Activated T-cell treated with anti-CD3 and anti-CD28 coated beads for 1 hour (primary cell): ENCODE results near the gene ARAP2.

ENCODE experiments used
- DNase-seq: peaks from one replicate; pipeline ENCODE4 v3.0.0-alpha.2; 2020; ENCODE audit warnings: low read depth

The ARAP2 gene

DNA sequence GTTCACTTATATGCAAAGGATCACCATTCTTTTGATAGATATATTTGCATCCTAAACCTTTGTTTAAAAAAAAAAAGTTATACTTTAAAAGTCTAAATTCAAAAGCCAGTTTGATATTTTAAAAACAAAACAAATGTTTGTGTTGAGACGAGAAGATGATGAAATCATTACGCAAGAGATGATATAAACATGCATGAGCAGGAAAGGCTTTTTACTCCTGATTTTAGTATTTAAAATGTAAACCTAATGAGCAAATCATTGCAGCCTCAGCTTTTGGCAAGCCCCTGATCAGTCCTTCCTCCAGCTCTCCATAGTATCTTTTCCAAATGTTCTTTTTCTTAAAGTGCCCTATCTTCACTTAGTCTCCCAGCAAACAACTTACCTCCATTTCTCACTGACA, 115.6 kb downstream of the ARAP2 start:
- DNase-seq = no peak

DNA sequence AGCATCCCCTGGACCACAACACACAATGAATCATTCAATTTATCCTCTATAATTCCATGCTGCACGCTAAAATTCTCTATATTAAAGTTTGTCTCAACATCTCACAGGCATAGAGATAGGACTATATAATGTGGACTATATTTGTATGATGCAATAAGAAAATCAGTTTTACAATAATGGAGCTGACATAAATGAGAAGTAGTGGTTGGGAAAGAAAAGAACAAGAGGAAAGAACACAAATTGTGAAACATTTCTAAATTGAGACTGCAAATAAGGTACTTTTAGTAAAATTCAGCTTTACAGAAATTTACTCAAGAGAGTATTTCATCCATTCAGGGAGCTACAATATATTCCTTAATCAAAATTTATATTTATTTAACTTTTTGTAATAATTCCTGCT, 120.4 kb downstream of the ARAP2 start:
- no peak for DNase-seq

DNA sequence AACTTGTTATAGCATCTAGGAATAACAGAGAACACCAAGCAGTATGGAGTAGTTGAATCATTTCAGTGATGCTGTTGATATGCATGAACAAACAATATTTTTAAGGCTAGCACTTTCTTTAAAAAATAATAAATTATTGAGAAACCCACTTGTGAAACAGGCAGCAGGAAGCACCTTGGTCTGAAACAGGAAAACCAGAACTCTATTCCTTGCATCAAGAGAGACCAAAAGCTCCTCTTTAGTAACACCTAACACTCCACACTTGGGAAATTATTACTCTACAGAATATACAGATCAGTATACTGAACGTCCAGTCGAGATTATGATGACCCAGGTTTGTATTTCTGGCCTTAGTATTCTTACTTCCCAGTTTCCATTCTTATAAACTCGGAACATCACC, 129.0 kb downstream of the ARAP2 start:
- DNase-seq = no peak

DNA sequence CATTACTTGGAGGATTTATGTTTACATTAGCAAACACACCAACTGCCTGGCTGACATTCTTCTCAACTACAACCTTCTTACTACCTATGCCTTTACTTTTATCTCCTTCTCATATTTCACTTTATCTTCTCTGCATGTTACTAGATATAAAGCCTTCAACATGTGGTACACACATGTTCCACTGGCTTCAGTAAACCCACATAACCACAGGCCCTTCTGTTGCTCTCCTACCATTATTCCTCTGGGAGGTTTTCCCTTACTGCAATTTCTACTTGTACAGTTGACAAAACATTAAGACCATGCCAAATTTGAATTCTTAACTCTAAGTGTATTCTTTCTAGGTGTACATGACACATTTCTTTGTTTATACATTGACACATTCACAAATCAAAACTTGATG, 133.1 kb downstream of the ARAP2 start:
- DNase-seq = no peak

DNA sequence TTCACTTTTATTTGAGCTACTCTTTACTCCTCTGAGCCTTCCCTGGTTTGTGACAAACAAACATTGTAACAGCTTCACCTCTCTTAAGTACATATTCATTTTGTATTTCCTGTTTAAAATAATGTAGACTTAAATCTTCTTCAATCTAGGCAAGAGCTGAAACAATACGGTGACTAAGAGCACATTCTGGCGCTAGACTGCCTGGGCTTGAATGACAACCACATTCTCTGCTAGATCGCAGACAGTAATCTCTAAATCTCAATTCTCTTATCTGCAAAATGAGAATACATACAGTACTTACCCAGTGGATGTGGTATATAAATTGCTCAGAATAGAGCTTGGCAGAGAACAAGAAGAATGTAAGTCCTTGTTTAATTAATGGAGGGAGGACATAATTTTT, 144.8 kb downstream of the ARAP2 start:
- DNase-seq = no peak

DNA sequence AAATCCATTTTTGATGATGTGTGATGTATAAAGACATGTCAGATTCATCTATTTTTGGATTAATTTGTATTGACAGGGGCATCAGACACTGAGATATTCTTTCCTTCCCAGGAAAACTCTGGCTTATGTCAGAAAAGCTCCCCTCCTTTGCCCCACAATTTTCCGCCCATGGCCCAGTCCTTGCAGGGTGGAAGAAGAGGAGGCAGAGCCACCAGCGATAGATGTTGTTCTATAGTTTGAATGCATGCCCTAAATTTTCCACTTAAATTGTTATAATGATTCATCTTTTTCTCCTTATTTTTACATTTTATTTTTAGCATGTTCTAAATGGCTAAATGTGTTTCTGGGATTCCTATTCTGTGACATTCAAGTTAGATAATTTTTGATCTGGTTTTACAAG, 149.3 kb downstream of the ARAP2 start:
- no peak for DNase-seq

DNA sequence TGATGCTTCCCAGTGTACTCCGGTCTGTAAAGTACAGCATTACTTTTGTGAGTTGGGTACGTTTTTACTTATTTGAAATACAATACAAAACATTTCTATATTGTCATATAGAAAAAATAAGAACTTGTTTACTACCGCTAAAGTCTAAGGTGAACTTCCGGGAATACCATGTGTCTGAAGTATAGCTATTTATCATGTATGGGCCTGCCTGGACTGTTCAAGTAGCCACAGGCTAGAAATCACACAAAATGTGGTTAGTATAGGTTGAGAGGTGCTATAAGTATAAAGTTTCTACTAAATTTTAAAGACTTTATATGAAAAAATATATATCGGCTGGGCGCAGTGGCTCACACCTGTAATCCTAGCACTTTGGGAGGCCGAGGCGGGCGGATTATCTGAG, 152.3 kb downstream of the ARAP2 start:
- DNase-seq = no peak

DNA sequence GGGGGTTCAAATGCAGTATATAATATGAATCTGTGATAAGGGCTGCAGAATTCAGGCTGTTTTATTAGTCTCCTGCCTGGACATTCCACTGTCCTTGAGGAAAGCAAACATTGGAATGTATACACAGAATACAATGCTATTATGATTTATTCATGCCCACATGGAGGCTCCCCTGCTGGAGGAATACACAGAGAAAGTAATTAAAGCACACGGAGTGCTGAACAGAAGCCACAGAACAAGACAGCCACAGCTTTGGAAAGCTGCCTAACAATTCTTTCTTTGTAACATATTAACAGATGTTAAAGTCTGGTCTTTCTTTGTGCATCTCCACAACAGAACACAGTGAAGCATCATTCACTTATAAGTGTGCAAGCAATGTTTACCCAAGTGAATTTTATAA, 155.8 kb downstream of the ARAP2 start:
- no peak for DNase-seq

DNA sequence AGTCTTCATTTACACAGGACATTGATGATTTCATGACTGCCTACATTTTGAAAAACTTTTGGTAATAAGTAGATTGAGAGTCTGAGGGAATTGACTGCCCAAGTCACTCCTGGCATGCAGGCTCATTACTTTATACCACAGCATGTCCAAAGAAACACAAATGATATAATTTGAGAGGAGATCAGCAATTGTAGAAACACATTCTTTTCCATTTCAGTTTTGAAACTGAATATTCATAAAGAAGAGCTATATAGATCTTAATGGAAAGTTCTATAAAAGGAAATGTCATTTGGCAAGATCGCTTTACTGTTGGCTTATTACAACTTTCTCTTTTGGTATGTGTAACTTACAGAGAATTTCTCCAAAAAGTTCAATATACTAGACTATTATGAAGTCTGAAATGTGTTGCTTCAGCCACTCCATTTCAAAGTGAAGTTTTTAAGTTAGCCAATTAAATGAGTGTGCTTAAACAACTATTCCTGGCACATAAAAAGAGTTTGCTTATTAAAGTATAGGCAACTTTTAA, 158.0 kb downstream of the ARAP2 start:
- DNase-seq = no peak

DNA sequence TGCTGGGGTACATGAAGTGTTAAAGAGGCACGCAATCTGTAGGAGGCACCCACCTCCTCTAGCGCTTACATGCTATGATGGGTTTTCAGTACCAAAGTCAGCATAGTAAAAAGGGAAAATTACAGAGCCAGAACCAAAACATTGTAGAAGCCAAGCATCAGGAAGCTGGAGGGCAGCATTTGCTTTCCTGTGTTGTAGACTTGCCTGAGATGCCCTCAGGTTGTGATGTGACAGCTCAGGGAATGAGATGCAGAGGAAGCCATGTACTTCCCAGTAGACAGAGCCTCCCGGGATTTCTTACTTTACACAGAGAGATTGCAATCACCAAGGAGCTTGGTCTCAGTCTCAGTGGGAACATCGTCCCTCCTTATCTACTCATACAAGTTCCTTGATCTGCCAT, 161.5 kb downstream of the ARAP2 start:
- DNase-seq = no peak

DNA sequence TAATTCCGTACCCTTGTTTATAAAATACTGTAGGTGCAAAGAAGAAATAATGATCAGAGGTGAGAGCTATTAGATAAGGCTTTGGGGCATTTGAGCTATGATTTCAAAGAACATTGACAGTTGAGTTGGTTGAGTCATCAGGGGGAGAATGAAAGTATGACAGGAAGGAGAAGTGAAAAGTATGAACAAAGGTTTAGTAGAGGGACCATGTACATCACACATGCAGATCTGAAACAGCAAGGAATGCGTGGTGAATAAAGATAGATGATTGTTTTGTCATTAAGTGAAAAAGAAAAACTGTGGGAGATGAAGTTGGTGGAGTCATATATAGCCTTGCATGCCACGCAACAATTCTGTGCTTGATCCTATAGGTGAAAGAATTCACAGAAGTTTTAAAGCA, 163.1 kb downstream of the ARAP2 start:
- no peak for DNase-seq

DNA sequence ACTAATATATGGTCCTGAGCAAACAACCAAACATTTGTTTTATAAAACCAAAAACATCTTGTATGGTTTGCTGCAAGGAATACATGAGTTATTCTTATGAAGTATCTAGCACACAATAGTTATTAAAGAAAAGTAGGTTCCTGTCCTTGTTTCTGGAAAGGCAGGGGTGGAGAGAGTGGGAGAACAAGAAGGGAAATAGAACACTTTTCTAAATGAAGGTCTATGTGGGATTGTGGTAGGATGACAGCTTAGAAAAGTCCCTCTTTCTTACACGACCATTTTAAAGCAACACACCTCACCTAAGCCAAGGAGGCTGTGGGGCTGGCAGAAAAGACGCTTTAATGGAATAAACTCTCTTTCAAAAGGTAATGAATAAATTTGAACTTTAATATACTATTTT, 164.6 kb downstream of the ARAP2 start:
- DNase-seq = no peak

DNA sequence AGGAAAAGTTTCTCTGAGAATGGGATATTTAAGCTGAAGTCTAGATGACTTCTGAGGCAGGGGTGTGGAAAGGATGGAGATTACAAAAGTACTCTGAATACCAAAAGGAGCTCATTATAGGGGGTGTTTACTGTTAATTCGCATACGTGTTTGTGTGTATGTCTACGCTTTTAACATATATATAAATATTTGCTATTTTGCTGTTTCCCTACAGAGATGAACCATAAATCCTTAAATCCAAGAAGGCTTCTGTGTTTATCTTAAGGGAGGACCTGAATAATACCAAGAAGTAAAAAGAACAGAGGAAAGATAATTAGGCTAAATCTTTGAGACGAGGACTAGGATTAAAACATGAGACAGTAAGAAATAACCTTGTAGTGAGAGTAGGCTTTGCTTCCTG, 166.0 kb downstream of the ARAP2 start:
- DNase-seq = no peak

DNA sequence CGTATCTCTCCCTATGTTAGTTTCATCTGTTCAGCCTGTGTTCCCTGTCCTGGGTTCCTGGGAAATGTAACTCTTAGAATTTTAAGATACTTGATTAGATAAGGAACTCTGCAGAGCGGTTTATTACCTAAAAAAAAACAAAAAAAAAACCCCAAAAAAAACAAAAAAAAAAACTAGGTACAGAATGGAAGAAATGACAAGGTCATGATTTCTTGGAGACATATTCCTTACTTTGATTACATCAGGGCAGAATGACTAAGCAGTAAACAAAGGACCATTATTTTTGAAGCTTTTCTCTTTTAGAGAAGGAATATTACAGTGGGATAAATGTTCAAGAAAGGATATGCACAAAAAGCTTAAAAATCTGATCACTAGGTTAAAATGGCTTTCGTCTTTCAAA, 171.8 kb downstream of the ARAP2 start:
- no peak for DNase-seq

DNA sequence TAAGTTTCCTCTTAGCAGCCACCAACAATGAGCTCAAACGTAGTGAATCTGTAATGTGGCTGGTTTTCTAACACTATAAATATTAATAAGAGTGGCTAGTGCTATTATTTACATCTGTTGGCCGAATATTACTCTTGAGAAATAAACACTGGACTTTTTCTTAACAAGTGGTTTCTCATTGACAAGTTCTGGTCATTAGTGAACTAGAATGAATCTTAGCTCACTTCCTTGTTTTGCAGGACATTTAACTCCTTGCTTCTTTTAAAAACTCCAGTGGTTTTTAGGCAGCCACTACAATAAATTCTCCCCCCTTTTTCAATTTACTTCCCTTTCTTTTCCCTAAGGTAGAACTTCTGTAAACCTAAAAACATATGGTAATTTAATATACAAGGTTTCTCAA, 177.2 kb downstream of the ARAP2 start:
- DNase-seq = no peak

DNA sequence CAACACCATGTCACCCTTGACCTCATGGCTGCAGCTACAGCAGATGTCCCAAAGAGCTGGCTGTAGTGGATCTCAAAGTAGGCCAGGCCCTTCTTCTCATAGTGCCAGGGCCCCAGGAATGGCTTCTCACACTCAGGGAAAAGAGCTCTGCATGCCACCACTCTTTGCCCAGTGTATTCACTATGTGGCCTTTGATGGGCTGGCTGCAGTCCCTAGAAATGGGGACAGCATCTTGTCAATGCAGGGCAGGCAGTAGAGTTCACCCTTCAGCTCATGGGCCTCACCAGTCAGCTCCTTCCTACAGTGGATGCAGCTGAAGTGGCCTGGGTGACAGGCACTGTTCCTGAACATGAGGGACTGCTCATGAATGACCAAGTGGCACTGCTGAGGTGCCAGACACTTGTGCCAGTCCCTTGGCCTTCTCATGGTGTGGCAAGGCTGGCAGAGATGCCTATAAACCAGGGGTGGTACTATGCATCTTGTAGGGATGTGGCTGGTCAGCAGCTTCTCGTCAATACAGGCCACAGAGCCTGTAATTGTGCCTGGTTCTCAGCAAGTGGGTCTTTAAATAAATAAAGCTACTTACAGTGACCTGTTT, 178.9 kb downstream of the ARAP2 start:
- DNase-seq = no peak

DNA sequence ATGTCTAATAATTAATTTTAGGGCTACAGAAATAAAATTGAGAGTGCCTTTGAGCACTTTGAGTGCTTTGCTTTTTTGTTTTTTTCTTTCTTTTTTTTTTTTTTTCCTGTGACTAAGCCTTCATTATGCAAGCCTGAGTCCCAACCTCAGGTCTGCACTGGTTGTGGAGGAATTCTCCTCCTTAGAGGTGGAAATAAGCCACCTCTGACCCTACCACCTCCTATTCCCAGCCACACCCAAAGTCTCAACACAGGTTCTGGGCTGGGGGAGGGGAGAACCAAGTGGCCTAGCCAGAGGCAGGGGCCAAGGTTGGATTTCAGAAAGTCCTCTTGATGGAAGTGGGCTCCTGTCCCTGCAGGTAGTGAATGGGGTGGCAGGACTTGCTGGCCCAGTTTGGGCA, 180.2 kb downstream of the ARAP2 start:
- DNase-seq = no peak

DNA sequence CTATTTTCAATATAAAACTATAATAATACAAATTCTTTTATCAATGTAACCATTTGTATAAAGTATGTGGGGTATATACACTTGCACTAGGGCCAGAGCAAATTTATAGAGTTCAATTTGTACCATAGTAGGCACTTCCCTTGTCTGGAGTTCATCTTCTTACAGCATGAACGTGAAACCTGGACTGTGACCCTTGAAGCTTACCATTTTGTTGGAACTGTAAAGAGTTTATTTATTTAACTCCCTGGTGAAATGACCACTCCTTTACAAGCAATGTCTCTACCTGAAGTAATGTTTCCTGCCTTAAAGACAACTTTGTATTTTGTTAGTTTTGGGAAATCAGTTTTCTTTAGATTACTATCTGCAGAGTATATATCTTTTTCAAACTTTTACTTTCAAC, 188.2 kb downstream of the ARAP2 start:
- no peak for DNase-seq

DNA sequence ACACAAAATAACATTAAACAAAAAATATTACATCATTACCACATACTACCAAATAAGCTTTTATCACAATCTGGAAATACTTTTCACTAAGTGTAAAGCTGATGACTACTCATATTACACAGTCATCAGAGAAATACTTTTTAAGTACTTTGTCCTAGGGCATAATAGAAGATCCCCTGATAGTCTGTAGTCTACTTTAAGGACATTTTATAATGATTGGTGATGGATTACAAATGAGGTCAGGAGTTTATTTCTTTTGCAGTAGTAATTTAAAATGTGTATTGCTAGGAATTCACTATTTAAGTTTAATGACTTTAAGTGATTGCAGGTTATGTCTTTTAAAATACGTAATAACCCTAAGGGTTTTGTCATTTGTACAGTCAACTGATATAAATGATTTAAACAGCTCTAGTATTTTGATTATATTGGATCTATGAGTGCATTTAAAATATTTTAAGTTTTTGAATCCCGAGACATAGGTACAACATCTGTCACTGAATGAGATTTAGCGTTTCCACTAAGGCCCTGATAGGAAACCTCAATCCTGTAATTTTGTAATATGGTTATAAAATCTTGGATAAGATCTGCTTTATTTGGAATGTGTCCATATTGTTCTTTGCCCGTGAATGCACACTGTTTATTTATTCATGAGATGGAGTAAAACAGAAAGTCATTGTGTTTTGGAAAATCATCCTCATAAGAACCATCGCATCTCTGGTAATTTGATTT, 189.5 kb downstream of the ARAP2 start:
- no peak for DNase-seq

DNA sequence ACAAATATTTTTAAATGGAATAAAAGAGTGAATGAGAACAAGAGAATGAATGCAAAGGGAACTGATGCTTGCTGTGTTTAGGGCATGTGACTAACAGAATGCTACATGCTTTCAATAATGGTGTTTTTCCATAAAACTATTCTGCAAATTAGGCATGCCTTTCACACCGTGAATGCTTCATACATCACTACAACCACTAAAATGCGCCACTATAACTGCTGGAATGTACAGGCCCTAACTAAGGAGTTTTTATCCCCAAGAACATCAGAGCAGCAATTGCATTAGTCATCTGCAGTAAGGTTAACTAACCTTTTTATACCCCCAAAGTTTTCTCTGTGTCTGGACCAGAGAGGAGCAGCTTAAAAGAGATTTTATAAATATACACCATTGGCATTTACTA, 190.4 kb downstream of the ARAP2 start:
- no peak for DNase-seq

DNA sequence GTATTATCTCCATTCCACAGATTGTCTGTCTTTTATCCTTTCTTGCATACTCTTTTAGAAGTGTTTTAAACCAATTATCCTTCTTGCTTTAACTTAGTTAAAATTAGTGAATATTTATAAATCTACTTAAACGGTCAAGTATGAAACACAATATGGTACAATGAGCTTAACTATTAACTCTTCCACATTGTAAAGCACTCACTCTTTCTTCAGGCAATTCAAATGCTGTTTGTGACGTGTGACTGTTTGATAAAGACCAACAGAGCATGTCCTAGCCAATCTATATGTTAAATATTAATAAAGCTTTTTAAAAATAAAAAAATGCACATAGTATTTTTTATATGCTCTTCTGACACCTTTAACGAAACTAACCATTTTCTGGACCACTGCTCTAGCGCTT, 192.7 kb downstream of the ARAP2 start:
- no peak for DNase-seq

DNA sequence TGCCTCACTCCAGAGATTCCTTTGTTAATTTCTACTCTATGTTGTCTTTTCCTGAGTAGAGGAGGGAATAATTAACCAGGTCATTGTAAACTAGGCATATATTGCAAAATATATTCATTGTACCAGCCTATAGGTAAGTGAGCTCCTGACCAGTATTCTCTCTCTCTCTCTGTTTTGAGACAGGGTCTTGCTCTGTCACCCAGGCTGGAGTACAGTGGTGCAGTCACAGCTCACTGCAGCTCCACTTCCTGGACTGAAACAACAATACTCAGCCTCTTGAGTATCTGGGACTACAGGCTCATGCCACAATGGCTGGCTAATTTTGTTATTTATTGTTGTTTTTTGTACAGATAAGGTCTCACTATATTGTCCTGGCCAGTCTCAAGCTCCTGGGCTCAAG, 198.3 kb downstream of the ARAP2 start:
- no peak for DNase-seq

DNA sequence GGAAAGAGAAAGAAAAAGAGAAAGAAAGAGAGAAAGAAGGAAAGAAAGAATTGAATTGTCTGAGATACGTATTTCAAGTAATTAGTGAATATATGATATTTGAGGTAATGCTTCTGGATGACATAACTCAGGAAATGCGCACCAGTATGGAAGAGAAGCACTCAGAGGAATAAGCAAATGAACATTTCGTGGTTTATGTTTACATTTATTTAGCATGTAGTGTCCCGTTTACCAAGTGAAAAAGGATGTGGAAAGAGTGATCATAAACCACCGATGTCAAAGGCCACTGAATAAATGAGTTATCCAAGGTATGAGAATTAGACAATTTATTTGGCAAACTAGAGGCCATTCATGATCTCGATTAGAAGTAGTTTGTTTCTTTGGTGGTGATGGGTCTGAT, 200.4 kb downstream of the ARAP2 start:
- DNase-seq = no peak

DNA sequence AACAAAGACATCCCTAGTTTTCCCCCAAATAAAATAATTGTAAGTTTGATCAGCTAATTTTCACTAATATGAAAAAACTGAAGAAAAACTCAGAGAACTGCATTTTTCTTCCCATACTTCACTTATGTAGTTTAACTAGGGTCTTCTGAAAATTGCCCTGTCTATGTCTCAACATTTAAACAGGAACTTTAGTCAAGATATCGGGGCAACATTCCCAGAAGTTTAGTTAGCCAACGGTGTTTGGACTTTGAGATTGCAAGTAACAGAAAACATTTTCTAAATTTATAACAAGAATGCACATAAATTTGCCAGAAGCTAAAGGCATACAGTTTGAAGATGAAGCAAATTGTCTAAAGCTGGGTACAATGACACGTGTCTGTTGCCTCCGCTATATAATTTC, 201.1 kb downstream of the ARAP2 start:
- DNase-seq = no peak
